ENCODE measurements around the gene GPLD1.

- TF ChIP-seq GATA2 (IDR thresholded peaks at IDR 0.05; ENCODE audit: low read depth, low read length) (no peak), GATA3 (IDR thresholded peaks at IDR 0.05; ENCODE audit: low read depth, low read length) (no peak)
Measured at GRCh38 chr6:24394780-24395437, 94.5 kb downstream of the GPLD1 start.
